HUES48 (cell line): ENCODE measurements around the gene DIDO1.
"Not testable (repeated sequence)": the region's sequence is repeated elsewhere in the genome, so short reads cannot be mapped to it uniquely, and the experiment has no call there.

Experiments used
- H3K27ac ChIP-seq: one replicate; pipeline ENCODE4 v1.7.0; 2013; ENCODE audit warnings: low read depth, low read length, inconsistent platforms
- H3K27me3 ChIP-seq: 2 replicates; pipeline ENCODE4 v1.6.1; 2013; ENCODE audit warnings: mild to moderate bottlenecking, low read length; ENCODE audit not compliant: control insufficient read depth, insufficient read depth
- H3K36me3 ChIP-seq: 2 replicates; pipeline ENCODE4 v1.6.1; 2013; ENCODE audit warnings: low read length; ENCODE audit not compliant: control insufficient read depth, insufficient read depth
- H3K4me1 ChIP-seq: 2 replicates; pipeline ENCODE4 v1.6.1; 2013; ENCODE audit warnings: mild to moderate bottlenecking, low read length; ENCODE audit not compliant: control insufficient read depth, insufficient read depth
- H3K4me3 ChIP-seq: 2 replicates; pipeline ENCODE4 v1.5.1; 2013; ENCODE audit warnings: mild to moderate bottlenecking, low read depth, low read length
- H3K9ac ChIP-seq: 2 replicates; pipeline ENCODE4 v1.6.1; 2013; ENCODE audit warnings: mild to moderate bottlenecking, low read depth, low read length, moderate library complexity
- H3K9me3 ChIP-seq: 2 replicates; pipeline ENCODE4 v1.6.1; 2013; ENCODE audit warnings: low read length; ENCODE audit not compliant: control insufficient read depth, insufficient read depth

Gene DIDO1

GRCh38 chr20:62854121-62854520 lies 72.2 kb downstream of the DIDO1 start:
- Histone ChIP-seq H3K27me3 (no peaks in the 10 kb centered on the region), H3K9ac (no peak overlapping the region), H3K36me3 (peaks cover 75% of the 10 kb centered on the region), H3K27ac (no peak overlapping the region), H3K4me3 (no peak overlapping the region), H3K9me3 (no peaks in the 10 kb centered on the region), H3K4me1 (no peaks in the 10 kb centered on the region)

DNA sequence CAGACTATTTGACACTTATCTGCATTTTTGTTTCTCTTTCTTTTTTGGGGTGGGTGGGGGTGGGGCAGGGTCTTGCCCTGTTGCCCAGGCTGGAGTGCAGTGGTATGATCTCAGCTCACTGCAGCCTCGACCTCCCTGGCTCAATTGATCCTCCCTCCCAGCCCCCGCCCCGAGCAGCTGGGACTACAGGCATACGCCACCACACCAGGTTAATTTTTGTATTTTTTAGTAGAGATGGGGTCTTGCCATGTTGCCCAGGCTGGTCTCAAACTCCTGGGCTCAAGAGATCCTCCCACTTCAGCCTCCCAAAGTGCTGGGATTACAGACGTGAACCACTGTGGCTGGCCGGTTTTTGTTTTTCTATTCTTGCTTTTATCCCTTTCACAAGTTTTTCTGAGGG lies 73.0 kb downstream of the DIDO1 start:
- H3K4me3 ChIP-seq, H3K27ac ChIP-seq, H3K9me3 ChIP-seq, H3K9ac ChIP-seq, H3K27me3 ChIP-seq, H3K4me1 ChIP-seq: not testable (repeated sequence)
- H3K36me3 ChIP-seq: peaks cover 70% of the 10 kb centered on the region

DNA sequence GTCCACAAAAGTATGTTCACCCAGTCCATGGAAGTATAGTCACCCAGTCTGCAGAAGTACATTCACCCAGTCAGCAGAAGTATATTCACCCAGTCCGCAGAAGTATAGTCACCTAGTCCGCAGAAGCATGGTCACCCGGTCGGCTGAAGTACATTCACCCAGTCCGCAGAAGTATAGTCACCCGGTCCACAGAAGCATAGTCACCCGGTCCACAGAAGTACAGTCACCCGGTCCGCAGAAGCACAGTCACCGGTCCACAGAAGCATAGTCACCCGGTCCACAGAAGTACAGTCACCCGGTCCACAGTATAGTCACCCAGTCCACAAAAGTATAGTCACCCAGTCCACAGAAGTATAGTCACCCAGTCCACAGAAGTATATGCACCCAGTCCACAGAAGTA lies 73.5 kb downstream of the DIDO1 start:
- no peaks in the 10 kb centered on the region for H3K27me3 ChIP-seq
- no peak overlapping the region for H3K4me3 ChIP-seq
- no peak overlapping the region for H3K27ac ChIP-seq
- no peak overlapping the region for H3K9ac ChIP-seq
- H3K9me3 ChIP-seq: no peaks in the 10 kb centered on the region
- H3K36me3 ChIP-seq: peaks cover 74% of the 10 kb centered on the region
- no peaks in the 10 kb centered on the region for H3K4me1 ChIP-seq

DNA sequence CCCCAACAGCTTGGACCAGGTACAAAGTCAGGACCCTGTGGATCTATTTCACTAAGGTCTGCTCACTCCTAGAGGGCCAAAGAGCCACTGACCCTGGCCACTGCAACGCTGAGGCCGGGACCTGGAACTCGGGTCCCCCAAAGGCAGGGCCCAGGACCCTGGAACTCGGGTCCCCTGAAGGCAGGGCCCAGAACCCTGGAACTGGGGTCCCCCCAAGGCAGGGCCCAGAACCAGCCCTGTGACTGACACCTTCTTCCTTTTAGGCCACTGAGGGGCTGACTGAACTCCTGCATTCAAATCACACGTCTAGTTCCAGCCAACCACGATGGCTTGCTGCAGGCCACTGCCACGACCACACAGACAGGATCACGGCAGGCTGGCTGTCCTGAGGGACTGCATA lies 74.1 kb downstream of the DIDO1 start:
- no peak overlapping the region for H3K9ac ChIP-seq
- H3K4me3 ChIP-seq: no peak overlapping the region
- H3K4me1 ChIP-seq: no peaks in the 10 kb centered on the region
- no peaks in the 10 kb centered on the region for H3K9me3 ChIP-seq
- H3K27ac ChIP-seq: no peak overlapping the region
- H3K36me3 ChIP-seq: peaks cover 70% of the 10 kb centered on the region
- no peaks in the 10 kb centered on the region for H3K27me3 ChIP-seq

DNA sequence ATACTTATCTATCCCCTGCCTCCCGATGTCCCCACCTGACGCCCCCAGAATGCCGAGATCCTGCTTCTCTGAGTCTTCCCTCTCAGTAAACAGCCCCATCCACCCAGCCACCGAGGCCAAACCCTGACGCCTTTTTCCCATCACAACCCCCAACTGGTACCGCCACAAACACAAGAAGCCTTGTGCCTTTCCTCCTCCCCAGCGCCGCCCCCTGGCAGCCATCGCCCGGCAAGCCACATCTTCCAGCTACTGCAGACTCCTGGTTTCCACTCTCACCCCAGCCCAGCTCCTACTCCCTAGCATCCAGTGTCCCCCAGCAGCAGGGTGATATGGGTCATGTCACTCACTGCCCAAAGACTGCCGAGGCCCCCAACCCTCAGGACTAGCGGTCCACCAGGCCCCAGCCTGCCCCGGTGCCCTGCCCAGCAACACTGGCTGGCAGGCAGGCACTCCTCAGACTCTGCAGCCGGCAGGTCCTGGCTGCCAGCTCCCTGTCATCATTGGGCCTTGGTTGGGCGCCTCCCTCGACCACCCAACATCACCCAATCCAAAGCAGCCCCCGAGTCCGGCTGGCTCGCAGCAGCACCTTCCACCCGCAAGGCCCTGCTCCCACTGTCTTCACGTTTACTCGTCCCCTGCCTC lies 75.9 kb downstream of the DIDO1 start:
- H3K4me1 ChIP-seq: no peaks in the 10 kb centered on the region
- peaks cover 68% of the 10 kb centered on the region for H3K36me3 ChIP-seq
- H3K4me3 ChIP-seq: no peak overlapping the region
- H3K9ac ChIP-seq: no peak overlapping the region
- H3K9me3 ChIP-seq: no peaks in the 10 kb centered on the region
- H3K27ac ChIP-seq: no peak overlapping the region
- H3K27me3 ChIP-seq: no peaks in the 10 kb centered on the region

DNA sequence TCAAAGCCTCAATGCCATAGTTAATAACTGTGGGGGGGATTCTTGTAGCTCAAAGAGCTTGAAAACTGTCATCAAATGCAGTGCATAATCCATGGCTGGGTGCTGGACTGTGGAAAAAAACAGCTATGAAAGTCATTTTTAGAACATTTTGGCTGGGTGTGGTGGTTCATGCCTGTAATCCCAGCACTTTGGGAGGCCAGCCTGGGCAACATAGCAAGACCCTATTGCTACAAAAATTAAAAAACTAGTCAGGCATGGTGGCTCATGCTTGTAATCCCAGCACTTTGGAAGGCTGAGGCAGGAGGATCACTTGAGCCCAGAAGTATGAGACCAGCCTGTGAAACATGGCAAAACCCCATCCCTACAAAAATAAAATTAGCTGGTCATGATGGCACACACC lies 76.9 kb downstream of the DIDO1 start:
- no peaks in the 10 kb centered on the region for H3K4me1 ChIP-seq
- H3K9ac ChIP-seq: no peak overlapping the region
- H3K4me3 ChIP-seq: no peak overlapping the region
- H3K27me3 ChIP-seq: no peaks in the 10 kb centered on the region
- H3K36me3 ChIP-seq: peaks cover 62% of the 10 kb centered on the region
- no peaks in the 10 kb centered on the region for H3K9me3 ChIP-seq
- H3K27ac ChIP-seq: no peak overlapping the region

DNA sequence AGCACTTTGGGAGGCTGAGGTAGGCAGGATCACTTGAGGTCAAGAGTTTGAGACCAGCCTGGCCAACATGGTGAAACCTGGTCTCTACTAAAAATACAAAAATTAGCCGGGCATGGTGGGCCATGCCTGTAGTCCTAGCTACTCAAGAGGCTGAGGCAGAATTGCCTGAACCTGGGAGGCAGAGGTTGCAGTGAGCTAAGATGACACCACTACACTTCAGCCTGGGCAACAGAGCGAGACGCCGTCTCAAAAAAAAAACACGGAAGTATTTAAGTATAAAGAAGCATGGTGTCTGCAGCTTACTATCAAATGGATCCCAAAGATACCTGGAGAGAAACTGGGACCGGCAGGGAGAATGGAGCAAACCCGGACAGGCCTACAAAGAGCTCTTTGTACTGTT lies 77.4 kb downstream of the DIDO1 start:
- H3K36me3 ChIP-seq: peaks cover 57% of the 10 kb centered on the region
- not testable (repeated sequence) for H3K9ac ChIP-seq, H3K4me1 ChIP-seq, H3K9me3 ChIP-seq, H3K4me3 ChIP-seq, H3K27me3 ChIP-seq, H3K27ac ChIP-seq

GRCh38 chr20:62846166-62846890 lies 80.0 kb downstream of the DIDO1 start:
- Histone ChIP-seq H3K4me1 (no peaks in the 10 kb centered on the region), H3K4me3 (no peak overlapping the region), H3K9me3 (no peaks in the 10 kb centered on the region), H3K27me3 (no peaks in the 10 kb centered on the region), H3K9ac (no peak overlapping the region), H3K27ac (no peak overlapping the region), H3K36me3 (peaks cover 37% of the 10 kb centered on the region)

- no peak overlapping the region for H3K27ac ChIP-seq
- H3K4me3 ChIP-seq: no peak overlapping the region
- H3K9me3 ChIP-seq: no peaks in the 10 kb centered on the region
- H3K9ac ChIP-seq: no peak overlapping the region
- H3K36me3 ChIP-seq: peaks cover 36% of the 10 kb centered on the region
- no peaks in the 10 kb centered on the region for H3K27me3 ChIP-seq
- no peaks in the 10 kb centered on the region for H3K4me1 ChIP-seq
Observed at GRCh38 chr20:62845416-62846160, 80.7 kb downstream of the DIDO1 start.

GRCh38 chr20:62844182-62844581 lies 82.1 kb downstream of the DIDO1 start:
- H3K36me3 ChIP-seq: peaks cover 36% of the 10 kb centered on the region
- H3K9me3 ChIP-seq: no peaks in the 10 kb centered on the region
- no peak overlapping the region for H3K9ac ChIP-seq
- no peak overlapping the region for H3K4me3 ChIP-seq
- H3K27ac ChIP-seq: no peak overlapping the region
- H3K4me1 ChIP-seq: no peaks in the 10 kb centered on the region
- no peaks in the 10 kb centered on the region for H3K27me3 ChIP-seq

DNA sequence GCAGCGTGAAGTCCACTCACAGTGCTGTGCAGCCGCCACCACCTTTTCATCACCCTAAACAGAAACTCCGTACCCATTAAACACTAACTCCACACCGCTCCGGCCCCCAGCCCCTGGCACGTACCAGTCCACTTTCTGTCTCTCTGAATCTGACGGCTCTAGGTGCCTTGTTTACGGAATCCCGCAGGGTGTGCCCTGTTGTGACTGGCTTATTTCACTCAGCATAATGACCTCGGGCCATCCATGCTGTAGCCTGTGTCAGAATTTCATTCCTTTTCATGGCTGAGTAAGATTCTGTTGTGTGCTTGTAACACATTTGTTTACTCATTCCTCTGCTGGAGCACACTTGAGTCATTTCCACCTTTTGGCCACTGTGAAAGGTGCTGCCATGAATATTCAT lies 82.6 kb downstream of the DIDO1 start:
- Histone ChIP-seq H3K27ac (no peak overlapping the region), H3K27me3 (no peaks in the 10 kb centered on the region), H3K9me3 (no peaks in the 10 kb centered on the region), H3K4me1 (no peaks in the 10 kb centered on the region), H3K36me3 (peaks cover 37% of the 10 kb centered on the region), H3K9ac (no peak overlapping the region), H3K4me3 (no peak overlapping the region)
